Peyer's patch (tissue), 4 donors: ENCODE results near the gene RPS17. TPM values are rescaled to one million over a fixed set of nuclear protein-coding genes. Genes with fewer than 3 reads are reported as not detected.

Experiments
- DNase-seq, 3 donors: peaks; one replicate each; pipeline ENCODE4 v3.0.0-alpha.2; 2017 to 2019
- H3K27ac ChIP-seq, 4 donors: fragments of 200-600 bp; sonication (generic); one replicate each; pipeline ENCODE4 v1.5.1; 2016 to 2019
- H3K27me3 ChIP-seq, 2 donors: fragments of 200-600 bp; sonication (generic); one replicate each; pipeline ENCODE4 v1.5.1; 2019
- H3K36me3 ChIP-seq, 3 donors: fragments of 200-600 bp; sonication (generic); one replicate each; pipeline ENCODE4 v1.5.1; 2016 to 2019
- H3K4me1 ChIP-seq, 4 donors: fragments of 200-600 bp; sonication (generic); one replicate each; pipeline ENCODE4 v1.5.1; 2016 to 2019
- H3K4me3 ChIP-seq, 4 donors: fragments of 200-600 bp; sonication (generic); 1 replicate in 3 of 4; 2 replicates in 1 of 4; pipeline ENCODE4 v1.5.1; 2016 to 2019; ENCODE audit warnings: mild to moderate bottlenecking in 1 of 4
- H3K9me3 ChIP-seq, 4 donors: fragments of 200-600 bp; sonication (generic); one replicate each; pipeline ENCODE4 v1.5.1; 2016 to 2019; ENCODE audit warnings: mild to moderate bottlenecking in 1 of 4
- POLR2A ChIP-seq, 2 donors: fragments of 450-650 bp; IDR thresholded peaks; one replicate each; pipeline ENCODE4 v1.5.1; 2017; ENCODE audit warnings: antibody characterized with exemption in 2 of 2, mild to moderate bottlenecking in 2 of 2, moderate library complexity in 2 of 2
- total RNA-seq, 4 donors: library from RNA; depleted of rRNA; stranded (reverse); fragments of >200 nt; gene quantifications; one replicate each; pipeline ENCODE4 v1.1.0, GENCODE V29; 2016
- TF ChIP-seq, protein P1 (sequence below), 6 experiments: fragments of 450-650 bp in 4 of 6; fragments of 200-600 bp in 2 of 6; sonication (generic) in 1 of 6; IDR thresholded peaks; one replicate each; pipeline ENCODE4 v1.5.1; 2017 to 2019; ENCODE audit warnings: antibody characterized with exemption in 6 of 6, mild to moderate bottlenecking in 3 of 6, moderate library complexity in 1 of 6

The RPS17 gene
- total RNA-seq, 4 donors from 2014 or later = 237 to 1,533 (median 677) TPM

DNA sequence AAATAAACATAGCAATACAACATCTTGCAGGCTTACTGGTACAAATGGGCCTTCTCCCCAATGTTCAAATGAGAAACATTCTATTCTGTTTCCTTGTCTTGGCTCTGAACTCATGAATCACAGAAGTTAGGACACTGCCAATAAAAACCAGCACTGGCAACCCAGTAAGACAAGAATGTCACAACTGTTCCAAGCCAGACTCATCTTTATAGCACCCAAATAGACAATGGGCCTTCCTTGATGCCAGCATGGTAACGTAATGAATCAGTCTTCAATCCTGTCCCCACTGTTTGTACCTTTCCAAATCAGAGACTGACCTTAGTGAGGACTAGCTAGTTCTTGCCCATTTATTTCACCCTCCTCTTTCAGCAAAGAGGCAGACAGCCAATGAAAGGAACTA lies 14.1 kb upstream of the RPS17 start:
- no peak for DNase-seq
- Histone ChIP-seq H3K4me3 (no peak overlapping the region), H3K4me1 (no peaks in the 10 kb centered on the region), H3K36me3 (no peaks in the 10 kb centered on the region), H3K9me3 (no peaks in the 10 kb centered on the region), H3K27me3 (no peaks in the 10 kb centered on the region), H3K27ac (no peak overlapping the region)
- no peak for TF ChIP-seq POLR2A (IDR thresholded peaks at IDR 0.05)
- TF ChIP-seq, protein P1, sequence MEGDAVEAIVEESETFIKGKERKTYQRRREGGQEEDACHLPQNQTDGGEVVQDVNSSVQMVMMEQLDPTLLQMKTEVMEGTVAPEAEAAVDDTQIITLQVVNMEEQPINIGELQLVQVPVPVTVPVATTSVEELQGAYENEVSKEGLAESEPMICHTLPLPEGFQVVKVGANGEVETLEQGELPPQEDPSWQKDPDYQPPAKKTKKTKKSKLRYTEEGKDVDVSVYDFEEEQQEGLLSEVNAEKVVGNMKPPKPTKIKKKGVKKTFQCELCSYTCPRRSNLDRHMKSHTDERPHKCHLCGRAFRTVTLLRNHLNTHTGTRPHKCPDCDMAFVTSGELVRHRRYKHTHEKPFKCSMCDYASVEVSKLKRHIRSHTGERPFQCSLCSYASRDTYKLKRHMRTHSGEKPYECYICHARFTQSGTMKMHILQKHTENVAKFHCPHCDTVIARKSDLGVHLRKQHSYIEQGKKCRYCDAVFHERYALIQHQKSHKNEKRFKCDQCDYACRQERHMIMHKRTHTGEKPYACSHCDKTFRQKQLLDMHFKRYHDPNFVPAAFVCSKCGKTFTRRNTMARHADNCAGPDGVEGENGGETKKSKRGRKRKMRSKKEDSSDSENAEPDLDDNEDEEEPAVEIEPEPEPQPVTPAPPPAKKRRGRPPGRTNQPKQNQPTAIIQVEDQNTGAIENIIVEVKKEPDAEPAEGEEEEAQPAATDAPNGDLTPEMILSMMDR (IDR thresholded peaks at IDR 0.05) = no peak

DNA sequence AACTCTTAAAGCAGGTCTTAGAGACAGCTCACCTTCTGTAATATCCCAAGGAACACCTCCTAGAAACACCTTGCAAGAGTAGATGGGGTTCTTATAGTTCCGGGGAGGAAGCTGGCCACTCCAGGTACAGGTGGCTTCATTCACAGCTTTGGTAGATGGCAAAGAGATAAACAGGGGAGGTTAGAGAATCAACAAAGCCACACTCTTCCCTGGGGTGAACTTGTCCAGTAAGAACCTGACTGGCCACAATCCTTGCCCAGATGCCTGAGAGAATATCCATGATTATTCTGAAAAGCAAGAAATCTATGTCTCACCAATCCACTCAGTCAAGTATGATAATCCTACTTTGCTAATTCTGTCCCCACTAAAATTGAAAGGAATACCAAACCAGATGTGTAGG lies 13.6 kb upstream of the RPS17 start:
- H3K36me3 ChIP-seq = no peaks in the 10 kb centered on the region

GRCh38 chr15:82552861-82553260 lies 12.6 kb upstream of the RPS17 start:
- Histone ChIP-seq H3K27ac (no peak overlapping the region), H3K36me3 (no peaks in the 10 kb centered on the region), H3K9me3 (no peaks in the 10 kb centered on the region), H3K4me3 (no peak overlapping the region), H3K4me1 (no peaks in the 10 kb centered on the region), H3K27me3 (no peaks in the 10 kb centered on the region)
- TF ChIP-seq, protein P1 (IDR thresholded peaks at IDR 0.05) = no peak
- TF ChIP-seq POLR2A (IDR thresholded peaks at IDR 0.05) = no peak
- DNase-seq = no peak

More for the DNA sequence above, 13.6 kb upstream of the RPS17 start:
- TF ChIP-seq, protein P1 (IDR thresholded peaks at IDR 0.05) = no peak
- TF ChIP-seq POLR2A (IDR thresholded peaks at IDR 0.05) = no peak
- H3K27me3 ChIP-seq = no peaks in the 10 kb centered on the region
- no peaks in the 10 kb centered on the region for H3K9me3 ChIP-seq
- no peak overlapping the region for H3K27ac ChIP-seq
- H3K4me1 ChIP-seq = no peaks in the 10 kb centered on the region
- DNase-seq = no peak
- H3K4me3 ChIP-seq = no peak overlapping the region

GRCh38 chr15:82551646-82552247 lies 11.5 kb upstream of the RPS17 start:
- Histone ChIP-seq H3K4me3 (no peak overlapping the region), H3K9me3 (no peaks in the 10 kb centered on the region), H3K4me1 (no peaks in the 10 kb centered on the region), H3K27me3 (no peaks in the 10 kb centered on the region), H3K27ac (no peak overlapping the region), H3K36me3 (no peaks in the 10 kb centered on the region)
- no peak for DNase-seq
- TF ChIP-seq POLR2A (IDR thresholded peaks at IDR 0.05) = no peak
- TF ChIP-seq, protein P1 (IDR thresholded peaks at IDR 0.05) = no peak

GRCh38 chr15:82549199-82549665 lies 9.0 kb upstream of the RPS17 start:
- no peak for DNase-seq
- TF ChIP-seq, protein P1 (IDR thresholded peaks at IDR 0.05) = no peak
- no peak for TF ChIP-seq POLR2A (IDR thresholded peaks at IDR 0.05)
- no peaks in the 10 kb centered on the region for H3K36me3 ChIP-seq
- no peaks in the 10 kb centered on the region for H3K27me3 ChIP-seq
- H3K27ac ChIP-seq = no peak overlapping the region
- no peak overlapping the region for H3K4me3 ChIP-seq
- H3K4me1 ChIP-seq = no peaks in the 10 kb centered on the region
- no peaks in the 10 kb centered on the region for H3K9me3 ChIP-seq
